HCT116 (cell line): ENCODE measurements around the gene VASH1. TPM values are rescaled to one million over a fixed set of nuclear protein-coding genes. Genes with fewer than 3 reads are reported as not detected.

Experiments used
- ATAC-seq: fragments of 200-7000 bp; cut with Tn5 transposase; 2 replicates; pipeline ENCODE4 v1.9.1; 2020; ENCODE audit warnings: mild to moderate bottlenecking, moderate library complexity
- BruUV-seq: library from RNA; stranded (reverse); fragments of 400-500 nt; replicated peaks from 2 replicates; lab custom pipeline; 2021; lab: Mats Ljungman, UMichigan
- CTCF ChIA-PET: fragments of 300-600 bp; sonication (Branson Sonifier 250); formaldehyde crosslinking; loops from one replicate; lab custom pipeline; 2021; ENCODE audit warnings: antibody characterized with exemption; lab: Charles Lee
- POLR2A ChIA-PET: fragments of 300-600, 350-600 bp; sonication (Branson Sonifier 250); formaldehyde crosslinking; loops from one replicate; lab custom pipeline; 2021; ENCODE audit warnings: antibody characterized with exemption; lab: Charles Lee
- RAD21 ChIA-PET, 2 experiments: fragments of 300-600 bp; sonication (Branson Sonifier 250); formaldehyde crosslinking; loops; one replicate each; lab custom pipeline; 2023; ENCODE audit warnings: low total read pairs in 2 of 2; ENCODE audit not compliant: uncharacterized antibody in 2 of 2, unreplicated experiment in 2 of 2, low non-redundant PET in 1 of 2; lab: Charles Lee
- DNase-seq: peaks from one replicate; pipeline ENCODE4 v3.0.0-alpha.2; 2010; ENCODE audit warnings: low read depth, low spot score
- H2AFZ ChIP-seq: fragments of 200-600 bp; shearing (Covaris generic), sonication (generic); 2 replicates; pipeline ENCODE4 v1.6.1; 2017; ENCODE audit warnings: low read depth, mixed run types, mixed read lengths, antibody characterized with exemption, low read length; ENCODE audit not compliant: poor library complexity, severe bottlenecking
- H3K27ac ChIP-seq: 2 replicates; pipeline ENCODE4 v1.5.1; 2012; ENCODE audit warnings: low read depth, low read length
- H3K27me3 ChIP-seq: fragments of 200-600 bp; sonication (generic); 2 replicates; pipeline ENCODE4 v1.6.1; 2016; ENCODE audit warnings: mixed run types, low read length, mixed read lengths; ENCODE audit not compliant: insufficient read depth
- H3K36me3 ChIP-seq, 2 experiments: fragments of 200-500 bp in 1 of 2; fragments of 200-600 bp in 1 of 2; sonication (Bioruptor generic) in 1 of 2; sonication (generic) in 1 of 2; 2 replicates each; pipeline versions ENCODE4 v1.5.1 to v1.6.1; 2014 to 2016; ENCODE audit warnings: low read length in 2 of 2, inconsistent platforms in 1 of 2, mixed read lengths in 1 of 2, mixed run types in 1 of 2; ENCODE audit not compliant: insufficient read depth in 2 of 2, control insufficient read depth in 1 of 2
- H3K4me1 ChIP-seq, 2 experiments: fragments of 200-600 bp in 1 of 2; sonication (generic) in 1 of 2; 2 replicates each; pipeline versions ENCODE4 v1.5.1 to v1.6.1; 2012 to 2017; ENCODE audit warnings: low read length in 2 of 2, inconsistent platforms in 1 of 2, mild to moderate bottlenecking in 1 of 2, mixed read lengths in 1 of 2, mixed run types in 1 of 2, moderate library complexity in 1 of 2; ENCODE audit not compliant: insufficient read depth in 2 of 2, control insufficient read depth in 1 of 2
- H3K4me2 ChIP-seq: fragments of 200-600 bp; sonication (generic); 2 replicates; pipeline ENCODE4 v1.6.1; 2017; ENCODE audit warnings: mixed run types, low read length, mixed read lengths
- H3K4me3 ChIP-seq, 2 experiments: fragments of 200-600 bp in 1 of 2; sonication (generic) in 1 of 2; replicated peaks in 1 of 2; 2 replicates each; pipeline ENCODE4 v1.5.1; 2011 to 2016; ENCODE audit warnings: low read length in 2 of 2, control low read depth in 1 of 2, low read depth in 1 of 2, mild to moderate bottlenecking in 1 of 2, mixed read lengths in 1 of 2, mixed run types in 1 of 2
- H3K79me2 ChIP-seq: fragments of 200-600 bp; sonication (generic); 2 replicates; pipeline ENCODE4 v1.6.1; 2017; ENCODE audit warnings: mild to moderate bottlenecking, mixed run types, low read length, moderate library complexity, mixed read lengths; ENCODE audit not compliant: insufficient read depth
- H3K9ac ChIP-seq: fragments of 200-600 bp; sonication (generic); 2 replicates; pipeline ENCODE4 v1.6.1; 2016; ENCODE audit warnings: low read length, mixed read lengths
- H3K9me2 ChIP-seq: fragments of 200-600 bp; sonication (generic), shearing (Covaris generic); 2 replicates; pipeline ENCODE4 v1.6.1; 2017; ENCODE audit warnings: mixed run types, mild to moderate bottlenecking, moderate library complexity; ENCODE audit not compliant: insufficient read depth
- H3K9me3 ChIP-seq, 2 experiments: fragments of 200-500 bp in 1 of 2; fragments of 200-600 bp in 1 of 2; sonication (Bioruptor generic) in 1 of 2; sonication (generic) in 1 of 2; 2 replicates each; pipeline ENCODE4 v1.6.1; 2014 to 2017; ENCODE audit warnings: low read length in 2 of 2, mixed read lengths in 2 of 2, inconsistent platforms in 1 of 2, low read depth in 1 of 2, mild to moderate bottlenecking in 1 of 2, mixed run types in 1 of 2, moderate library complexity in 1 of 2; ENCODE audit not compliant: control insufficient read depth in 1 of 2, insufficient read depth in 1 of 2
- H4K20me1 ChIP-seq: fragments of 200-600 bp; sonication (generic), shearing (Covaris generic); 2 replicates; pipeline ENCODE4 v1.6.1; 2017; ENCODE audit warnings: mixed run types, mild to moderate bottlenecking, moderate library complexity; ENCODE audit not compliant: insufficient read depth
- ELF1 ChIP-seq: IDR thresholded peaks from 2 replicates; pipeline ENCODE4 v1.6.1; 2012; ENCODE audit warnings: low read depth, borderline replicate concordance
- FOSL1 ChIP-seq: IDR thresholded peaks from 2 replicates; pipeline ENCODE4 v1.6.1; 2012; ENCODE audit warnings: low read depth
- JUND ChIP-seq: IDR thresholded peaks from 2 replicates; pipeline ENCODE4 v1.6.1; 2012
- POLR2A ChIP-seq: IDR thresholded peaks from 2 replicates; pipeline ENCODE4 v1.7.0; 2011; ENCODE audit warnings: borderline replicate concordance; ENCODE audit not compliant: insufficient read depth, insufficient read length; ENCODE audit errors: extremely low read depth
- SIN3A ChIP-seq: IDR thresholded peaks from 2 replicates; pipeline ENCODE4 v1.6.1; 2012; ENCODE audit warnings: low read depth
- SRF ChIP-seq: IDR thresholded peaks from 2 replicates; pipeline ENCODE4 v1.6.1; 2012; ENCODE audit warnings: low read depth
- TCF7L2 ChIP-seq: IDR thresholded peaks from 2 replicates; pipeline ENCODE4 v1.7.0; 2011; ENCODE audit warnings: borderline replicate concordance, inconsistent platforms; ENCODE audit not compliant: insufficient read depth, insufficient read length; ENCODE audit errors: extremely low read depth
- ZFX ChIP-seq: fragments of 450-650 bp; IDR thresholded peaks from 2 replicates; pipeline ENCODE4 v1.6.1; 2017
- ZNF274 ChIP-seq: fragments of 200-500 bp; sonication (Bioruptor generic); IDR thresholded peaks from 2 replicates; pipeline ENCODE4 v1.6.1; 2014; ENCODE audit warnings: mild to moderate bottlenecking, low read depth, low read length, inconsistent platforms
- intact Hi-C: fragments of 100-400 bp; cut with micrococcal nuclease; formaldehyde crosslinking; loops from 2 replicates; pipeline ENCODE4 v1.10.0; 2022
- total RNA-seq: library from RNA; stranded (reverse); gene quantifications from one replicate; pipeline ENCODE4 v1.2.1, GENCODE V29; 2021; ENCODE audit not compliant: unreplicated experiment
- TF ChIP-seq, protein P1 (sequence below): IDR thresholded peaks from 2 replicates; pipeline ENCODE4 v1.6.1; 2012
- TF ChIP-seq, protein P2 (sequence below), 3 experiments: fragments of 200-600 bp in 1 of 3; sonication (generic) in 1 of 3; IDR thresholded peaks in 2 of 3; conservative IDR thresholded peaks in 1 of 3; 2 replicates each; pipeline ENCODE4 v1.5.1; 2012 to 2017; ENCODE audit warnings: low read depth in 2 of 3, low read length in 2 of 3, antibody characterized with exemption in 1 of 3, borderline replicate concordance in 1 of 3, control low read depth in 1 of 3, mild to moderate bottlenecking in 1 of 3, mixed read lengths in 1 of 3, mixed run types in 1 of 3, moderate library complexity in 1 of 3; ENCODE audit not compliant: insufficient read depth in 1 of 3
- TF ChIP-seq, protein P3 (sequence below): IDR thresholded peaks from 2 replicates; pipeline ENCODE4 v1.6.1; 2011; ENCODE audit warnings: mild to moderate bottlenecking, low read length, moderate library complexity; ENCODE audit not compliant: insufficient replicate concordance; ENCODE audit errors: extremely low read depth

Gene VASH1
- total RNA-seq, 1 experiment from 2014 or later: 13.3 TPM

DNA sequence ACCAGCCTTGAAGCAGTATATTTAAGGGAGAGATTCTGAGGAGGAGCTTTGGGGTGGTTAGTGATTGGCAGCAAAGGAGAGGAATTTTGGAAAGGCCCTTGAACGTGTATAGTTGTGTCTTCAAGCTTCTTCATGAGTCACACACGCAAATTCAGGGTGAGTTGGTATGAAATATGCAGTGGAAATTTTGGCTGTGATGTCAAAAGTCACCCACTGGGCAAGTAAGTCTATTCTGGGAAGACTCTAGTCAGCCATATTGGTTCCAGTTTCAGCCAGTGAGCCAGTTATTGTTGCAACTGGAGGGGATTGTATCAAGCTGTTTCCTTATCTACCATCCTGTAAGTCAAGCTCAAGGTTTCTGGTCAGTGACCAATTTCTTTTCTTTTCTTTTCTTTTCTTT is 32.0 kb upstream of the VASH1 start:
- ChIA-PET CTCF (interaction anchor here (1.1 kb wide), 1 partner anchor 19 kb away, joined by 3 read pairs; no protein-coding TSS in a partner anchor), RAD21 (no interaction called here), POLR2A (no interaction called here)
- Histone ChIP-seq H3K27me3 (no peaks in the 10 kb centered on the region), H3K4me2 (no peak overlapping the region), H3K79me2 (no peaks in the 10 kb centered on the region), H3K4me1 (no peaks in the 10 kb centered on the region), H3K9ac (no peak overlapping the region), H2AFZ (no peak overlapping the region), H4K20me1 (no peaks in the 10 kb centered on the region), H3K9me2 (no peaks in the 10 kb centered on the region), H3K27ac (no peak overlapping the region), H3K9me3 (no peaks in the 10 kb centered on the region), H3K4me3 (no peak overlapping the region), H3K36me3 (no peaks in the 10 kb centered on the region)
- DNase-seq: no peak
- ATAC-seq: no peak
- TF ChIP-seq FOSL1 (no peak), JUND (no peak), POLR2A (no peak), TCF7L2 (no peak), SIN3A (no peak), ZFX (no peak), SRF (no peak), ELF1 (no peak), ZNF274 (no peak)
- TF ChIP-seq, protein P1, sequence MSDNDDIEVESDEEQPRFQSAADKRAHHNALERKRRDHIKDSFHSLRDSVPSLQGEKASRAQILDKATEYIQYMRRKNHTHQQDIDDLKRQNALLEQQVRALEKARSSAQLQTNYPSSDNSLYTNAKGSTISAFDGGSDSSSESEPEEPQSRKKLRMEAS: no peak
- TF ChIP-seq, protein P2, sequence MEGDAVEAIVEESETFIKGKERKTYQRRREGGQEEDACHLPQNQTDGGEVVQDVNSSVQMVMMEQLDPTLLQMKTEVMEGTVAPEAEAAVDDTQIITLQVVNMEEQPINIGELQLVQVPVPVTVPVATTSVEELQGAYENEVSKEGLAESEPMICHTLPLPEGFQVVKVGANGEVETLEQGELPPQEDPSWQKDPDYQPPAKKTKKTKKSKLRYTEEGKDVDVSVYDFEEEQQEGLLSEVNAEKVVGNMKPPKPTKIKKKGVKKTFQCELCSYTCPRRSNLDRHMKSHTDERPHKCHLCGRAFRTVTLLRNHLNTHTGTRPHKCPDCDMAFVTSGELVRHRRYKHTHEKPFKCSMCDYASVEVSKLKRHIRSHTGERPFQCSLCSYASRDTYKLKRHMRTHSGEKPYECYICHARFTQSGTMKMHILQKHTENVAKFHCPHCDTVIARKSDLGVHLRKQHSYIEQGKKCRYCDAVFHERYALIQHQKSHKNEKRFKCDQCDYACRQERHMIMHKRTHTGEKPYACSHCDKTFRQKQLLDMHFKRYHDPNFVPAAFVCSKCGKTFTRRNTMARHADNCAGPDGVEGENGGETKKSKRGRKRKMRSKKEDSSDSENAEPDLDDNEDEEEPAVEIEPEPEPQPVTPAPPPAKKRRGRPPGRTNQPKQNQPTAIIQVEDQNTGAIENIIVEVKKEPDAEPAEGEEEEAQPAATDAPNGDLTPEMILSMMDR (IDR thresholded peaks at IDR 0.05 in 2 of 3, conservative IDR thresholded peaks at IDR 0.05 in 1 of 3; ENCODE audit: borderline replicate concordance in 1 of 3, insufficient read depth in 1 of 3, low read depth in 2 of 3, low read length in 2 of 3): no peak
- TF ChIP-seq, protein P3, sequence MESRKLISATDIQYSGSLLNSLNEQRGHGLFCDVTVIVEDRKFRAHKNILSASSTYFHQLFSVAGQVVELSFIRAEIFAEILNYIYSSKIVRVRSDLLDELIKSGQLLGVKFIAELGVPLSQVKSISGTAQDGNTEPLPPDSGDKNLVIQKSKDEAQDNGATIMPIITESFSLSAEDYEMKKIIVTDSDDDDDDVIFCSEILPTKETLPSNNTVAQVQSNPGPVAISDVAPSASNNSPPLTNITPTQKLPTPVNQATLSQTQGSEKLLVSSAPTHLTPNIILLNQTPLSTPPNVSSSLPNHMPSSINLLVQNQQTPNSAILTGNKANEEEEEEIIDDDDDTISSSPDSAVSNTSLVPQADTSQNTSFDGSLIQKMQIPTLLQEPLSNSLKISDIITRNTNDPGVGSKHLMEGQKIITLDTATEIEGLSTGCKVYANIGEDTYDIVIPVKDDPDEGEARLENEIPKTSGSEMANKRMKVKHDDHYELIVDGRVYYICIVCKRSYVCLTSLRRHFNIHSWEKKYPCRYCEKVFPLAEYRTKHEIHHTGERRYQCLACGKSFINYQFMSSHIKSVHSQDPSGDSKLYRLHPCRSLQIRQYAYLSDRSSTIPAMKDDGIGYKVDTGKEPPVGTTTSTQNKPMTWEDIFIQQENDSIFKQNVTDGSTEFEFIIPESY: no peak
- no TSS peak for BruUV-seq
- intact Hi-C loops: no loop called here
